GM04504 (cell line): ENCODE data around the gene RASSF8.

Experiments
- DNase-seq: peaks from one replicate; pipeline ENCODE4 v3.0.0-alpha.2; 2012; ENCODE audit warnings: low read depth

The RASSF8 gene

DNA sequence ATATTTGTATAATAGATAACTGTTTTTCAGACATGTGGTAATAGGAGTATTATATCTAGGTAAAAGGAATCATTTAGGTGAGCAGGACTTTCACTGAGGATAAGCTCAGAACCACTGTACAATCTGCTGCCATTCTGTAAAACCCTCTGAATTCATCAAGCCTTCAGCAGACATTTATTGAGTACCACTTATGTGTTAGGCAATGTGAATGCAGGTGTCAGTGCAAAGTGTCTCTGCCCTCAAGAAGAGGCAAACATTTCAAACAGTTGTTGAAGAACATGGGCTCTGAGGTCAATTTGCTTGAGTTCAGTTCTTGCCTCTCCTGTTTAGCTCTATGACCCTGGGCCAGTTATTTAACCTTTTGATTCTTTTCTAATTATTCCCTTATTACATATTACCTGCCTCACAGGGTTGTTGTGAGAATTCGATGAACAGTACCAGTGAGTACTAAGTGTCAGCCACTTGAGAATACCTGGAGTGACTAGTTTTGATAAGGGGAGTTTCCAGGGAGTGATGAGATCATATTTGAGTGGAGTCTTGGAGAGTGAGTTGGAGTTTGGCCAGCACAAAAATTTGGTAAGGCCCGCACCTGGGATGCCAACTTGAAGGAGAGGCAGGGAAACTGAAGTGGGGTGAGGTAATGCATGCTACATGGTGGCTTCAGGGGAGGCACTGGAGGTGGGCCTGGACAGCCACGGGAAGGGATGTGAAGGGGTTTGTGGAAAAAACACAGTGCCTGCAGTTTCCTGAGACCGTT is 33.7 kb downstream of the RASSF8 start:
- DNase-seq = no peak

DNA sequence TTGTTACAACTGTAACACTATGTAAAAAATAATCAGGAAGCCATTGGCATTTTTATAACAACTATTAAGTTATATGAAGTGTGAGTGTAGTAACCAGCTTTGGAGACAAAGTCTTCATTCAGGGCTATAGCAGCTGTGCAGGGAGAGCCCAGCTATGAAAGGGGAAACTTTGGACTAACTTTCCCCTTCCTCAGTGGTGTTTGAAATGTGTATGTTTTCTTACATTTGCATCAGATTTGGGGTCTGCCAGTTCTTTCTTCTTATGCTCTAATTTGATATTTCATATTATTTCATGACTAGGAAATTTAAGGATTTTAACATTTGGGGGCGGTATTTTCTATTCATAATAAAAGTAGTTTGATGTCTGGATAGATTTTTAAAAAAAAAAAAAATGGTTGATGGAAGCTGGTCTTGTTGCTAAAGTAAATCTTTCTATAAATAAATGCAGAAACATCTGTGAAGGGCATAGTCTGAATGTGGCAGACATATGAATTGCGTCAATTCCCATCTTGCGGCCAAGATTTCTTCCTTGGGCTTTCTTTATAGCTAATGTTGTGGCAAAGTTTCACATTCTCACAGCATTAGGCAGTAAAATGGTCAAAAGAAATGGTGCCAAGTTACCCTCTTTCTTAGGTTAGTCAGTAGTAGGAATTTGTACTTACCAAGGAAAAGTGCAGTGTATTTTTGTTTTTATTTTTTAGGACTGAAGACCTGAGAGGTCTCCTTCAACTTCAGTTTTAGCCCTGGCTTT is 35.6 kb downstream of the RASSF8 start:
- peak; percentile 92 for DNase-seq

DNA sequence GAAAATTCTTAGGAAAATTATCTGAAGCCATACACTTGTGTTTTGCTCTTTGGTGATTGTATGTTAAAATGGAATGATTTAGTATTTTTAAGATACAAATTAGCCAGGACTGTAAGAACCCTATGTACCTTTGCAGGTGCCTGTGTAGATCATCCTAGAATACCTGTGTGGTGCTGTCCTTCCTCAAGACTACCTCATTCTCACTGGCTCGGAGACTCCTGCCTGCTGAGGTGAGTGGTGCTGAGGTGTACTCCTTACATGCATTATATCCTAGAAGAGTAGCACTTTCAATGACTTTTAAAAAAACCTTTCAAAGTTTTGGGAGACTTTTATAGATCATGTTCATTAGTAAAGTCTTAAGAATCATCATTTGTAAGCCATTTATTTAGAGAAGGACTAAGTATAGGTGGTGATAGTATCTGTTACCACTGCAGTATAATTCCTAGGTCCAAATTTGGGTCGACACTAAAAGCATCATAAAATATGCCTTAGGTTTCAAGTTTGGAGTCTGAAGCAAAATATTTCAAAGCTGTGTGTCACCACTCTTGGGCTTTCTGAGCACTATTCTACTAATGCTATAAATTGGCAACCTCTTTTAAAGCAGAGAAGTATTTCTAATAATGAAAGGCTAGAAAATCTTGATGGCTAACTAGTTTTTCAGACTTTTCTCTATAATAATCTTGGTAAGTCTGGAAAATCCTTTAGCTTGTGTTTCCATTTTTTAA is 36.6 kb downstream of the RASSF8 start:
- DNase-seq = no peak

- DNase-seq = no peak
These were observed 37.4 kb downstream of the RASSF8 start for GRCh38 chr12:25995906-25996305.

DNA sequence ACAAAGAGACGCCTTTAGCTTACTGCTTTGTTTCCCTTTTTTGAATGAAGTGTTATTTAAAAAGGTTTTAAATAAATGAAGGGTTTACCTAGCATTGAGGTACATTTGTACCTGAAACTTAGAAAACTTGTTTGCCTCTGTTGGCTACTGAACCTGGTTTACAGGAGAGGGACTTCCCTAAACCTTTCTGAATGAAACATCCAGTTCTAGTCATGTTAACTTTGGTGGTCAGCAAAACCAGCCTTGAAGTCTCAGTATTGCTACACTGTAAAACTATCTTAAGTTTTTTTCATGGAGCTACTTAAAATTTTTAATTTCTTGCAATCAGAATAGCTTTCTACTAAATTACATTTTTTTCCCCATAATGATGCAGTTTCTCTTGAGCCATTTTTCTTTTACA is 38.2 kb downstream of the RASSF8 start:
- DNase-seq = no peak

- DNase-seq = peak; percentile 87
These were observed 38.9 kb downstream of the RASSF8 start for GRCh38 chr12:25997201-25997963.

- no peak for DNase-seq
These were observed 42.4 kb downstream of the RASSF8 start for GRCh38 chr12:26000898-26001297.

DNA sequence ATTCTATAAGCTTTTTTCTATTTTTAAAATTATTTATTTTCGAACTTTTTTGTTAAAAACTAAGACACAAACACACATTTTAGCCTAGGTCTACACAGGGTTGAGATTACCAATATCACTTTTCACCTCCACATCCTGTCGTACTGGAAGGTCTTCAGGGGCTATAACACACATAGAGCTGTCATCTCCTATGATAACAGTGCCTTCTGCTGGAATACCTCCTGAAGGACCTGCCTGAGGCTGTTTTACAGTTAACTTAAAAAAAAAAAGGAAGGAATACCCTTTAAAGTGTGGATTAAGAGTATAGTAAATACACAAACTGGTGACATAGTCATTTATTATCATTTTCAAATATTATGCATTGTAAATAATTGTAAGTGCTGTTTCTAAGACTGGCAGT is 43.0 kb downstream of the RASSF8 start:
- no peak for DNase-seq

DNA sequence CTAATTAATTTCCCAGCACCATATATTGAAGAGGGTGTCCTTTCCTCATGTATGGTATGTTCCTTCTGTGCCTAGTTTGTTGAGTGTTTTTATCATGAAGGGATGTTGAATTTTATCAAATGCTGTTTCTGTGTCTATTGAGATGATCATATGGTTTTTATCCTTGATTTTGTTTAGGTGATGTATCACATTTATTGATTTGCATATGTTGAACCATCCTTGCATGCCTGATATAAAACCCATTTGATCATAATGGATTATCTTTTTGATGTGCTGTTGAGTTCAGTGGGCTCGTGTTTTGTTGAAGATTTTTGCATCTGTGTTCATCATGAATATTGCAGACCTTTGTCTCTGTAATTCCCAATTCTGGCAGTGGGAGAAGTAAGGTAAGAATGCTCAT is 44.6 kb downstream of the RASSF8 start:
- DNase-seq = no peak

GRCh38 chr12:26007566-26007965 is 49.1 kb downstream of the RASSF8 start:
- no peak for DNase-seq

- no peak for DNase-seq
These were observed 51.1 kb downstream of the RASSF8 start for GRCh38 chr12:26009593-26009992.

GRCh38 chr12:26010293-26010821 is 51.9 kb downstream of the RASSF8 start:
- no peak for DNase-seq

DNA sequence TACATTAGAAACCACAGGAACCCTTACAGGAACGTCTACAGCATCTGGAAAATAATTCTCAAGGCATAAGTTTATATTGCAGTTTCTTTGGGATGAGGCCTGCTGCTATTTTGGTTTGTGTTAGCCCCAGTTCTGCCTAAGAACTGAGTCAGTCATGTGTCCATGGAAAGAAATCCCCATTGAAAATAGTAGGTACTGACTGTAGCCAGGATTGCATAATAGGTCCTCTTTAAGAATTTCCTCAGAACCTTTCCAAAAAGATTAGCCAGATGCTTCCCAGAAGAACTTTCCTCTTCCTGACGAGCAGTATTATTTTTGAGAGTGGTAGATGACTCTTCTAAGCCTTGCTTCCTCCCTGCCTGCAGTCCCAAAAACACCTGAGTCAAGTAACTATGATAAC is 52.6 kb downstream of the RASSF8 start:
- peak; percentile 72 for DNase-seq

DNA sequence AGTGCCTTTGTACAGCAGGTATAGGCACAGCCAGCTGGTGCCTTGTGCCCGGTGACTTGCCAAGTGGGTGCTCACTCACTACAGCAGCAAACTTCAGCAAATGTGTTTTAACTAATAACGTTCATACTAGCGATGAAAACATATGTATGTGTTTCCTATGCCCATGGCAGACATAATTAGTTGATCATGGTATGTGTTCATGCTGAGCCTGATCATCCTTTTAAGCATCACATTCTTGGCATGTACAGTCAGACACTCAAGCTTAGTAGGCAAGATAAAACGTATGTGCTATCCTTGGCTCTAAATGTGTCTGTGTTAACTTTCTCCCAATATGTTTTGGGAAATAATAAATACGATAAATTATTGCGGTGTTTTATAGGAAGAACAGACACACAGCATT is 55.6 kb downstream of the RASSF8 start:
- no peak for DNase-seq

DNA sequence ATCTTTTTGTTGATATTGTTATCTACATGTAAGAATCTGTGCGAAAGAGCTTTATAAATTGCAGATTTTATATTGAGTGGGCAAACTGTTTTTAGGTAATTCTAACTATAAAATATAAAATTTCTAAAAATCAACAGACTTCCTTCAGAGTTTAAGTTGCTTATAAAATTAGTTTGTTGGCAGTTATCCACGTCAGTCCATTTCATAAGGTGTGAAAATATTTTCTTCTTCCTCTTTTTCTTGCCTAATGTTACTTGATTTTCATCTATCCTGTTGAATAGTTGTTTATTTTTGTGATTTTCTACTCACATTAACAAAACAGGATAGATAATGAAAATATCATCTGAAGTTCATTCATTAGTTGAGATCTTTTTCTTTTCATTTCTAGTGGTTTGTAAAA is 58.0 kb downstream of the RASSF8 start:
- DNase-seq = no peak

DNA sequence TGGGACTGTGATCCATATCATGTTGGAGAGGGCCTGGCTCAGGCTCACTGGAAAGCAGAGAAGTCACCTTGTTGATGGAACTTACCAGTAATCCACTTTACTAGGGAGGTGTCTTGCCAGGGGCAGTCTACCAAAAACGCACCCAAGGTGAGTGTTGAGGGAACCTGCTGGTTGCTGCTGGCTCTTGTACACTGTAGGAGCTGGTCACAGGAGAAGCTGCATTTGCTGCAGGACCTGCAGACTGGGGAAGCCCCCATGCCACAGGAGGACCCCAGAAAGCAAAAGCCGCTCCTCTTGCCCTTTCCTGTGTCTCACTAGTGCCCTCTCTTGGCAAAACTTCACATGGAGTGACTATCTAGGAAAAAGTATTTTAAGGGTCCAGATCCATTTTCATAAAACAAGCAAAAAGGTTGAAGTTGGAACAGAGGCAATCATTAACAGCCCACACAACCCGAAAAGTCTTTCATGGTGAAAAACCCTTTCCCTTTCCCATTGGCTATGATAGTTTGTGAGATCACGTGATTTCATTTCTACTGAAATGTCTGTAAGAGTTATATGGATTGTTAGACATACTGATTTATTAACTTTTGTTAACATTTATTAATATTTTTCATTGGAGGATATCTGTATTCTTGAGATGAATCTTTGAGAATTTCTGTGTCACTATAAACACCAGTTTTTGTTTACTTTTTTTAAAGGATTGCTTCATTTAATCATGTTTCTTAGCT is 59.2 kb downstream of the RASSF8 start:
- no peak for DNase-seq

GRCh38 chr12:26018926-26019325 is 60.4 kb downstream of the RASSF8 start:
- DNase-seq = no peak

GRCh38 chr12:26021534-26021933 is 63.1 kb downstream of the RASSF8 start:
- no peak for DNase-seq

DNA sequence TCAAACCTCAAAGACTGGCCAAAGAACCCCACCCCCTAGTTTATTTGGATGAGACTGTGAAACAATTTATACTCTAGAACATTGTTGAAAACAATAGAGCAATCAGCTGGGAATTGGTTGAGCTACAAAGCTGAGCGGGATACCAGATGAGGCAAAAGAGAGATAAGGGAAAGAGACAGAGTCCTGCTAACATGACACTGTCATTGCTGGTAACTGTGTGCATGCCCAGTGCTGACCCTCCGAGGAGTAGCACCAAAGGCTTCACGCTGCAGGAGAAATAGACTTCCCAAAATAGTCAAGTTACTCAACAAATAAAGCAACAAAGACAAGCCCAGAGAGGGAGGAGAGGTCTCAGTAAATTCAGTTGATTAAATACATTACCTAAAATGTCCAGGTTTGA is 63.6 kb downstream of the RASSF8 start:
- no peak for DNase-seq

DNA sequence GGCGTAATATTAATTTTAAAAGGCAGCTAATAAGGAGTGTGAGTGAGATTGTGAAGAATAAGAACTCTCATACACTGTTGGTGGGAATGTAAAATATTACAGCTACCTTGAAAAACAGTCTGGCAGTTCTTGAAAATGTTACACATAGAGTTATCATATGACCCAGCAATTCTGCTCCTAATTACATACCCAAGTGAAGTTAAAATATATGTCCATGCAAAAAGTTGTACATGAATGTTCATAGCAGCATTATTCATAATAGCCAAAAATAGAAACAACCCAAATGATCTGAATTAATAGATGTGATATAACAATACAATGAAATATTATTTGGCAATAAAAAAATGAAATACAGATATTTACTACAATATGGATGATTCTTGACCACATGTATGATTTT is 68.2 kb downstream of the RASSF8 start:
- no peak for DNase-seq

DNA sequence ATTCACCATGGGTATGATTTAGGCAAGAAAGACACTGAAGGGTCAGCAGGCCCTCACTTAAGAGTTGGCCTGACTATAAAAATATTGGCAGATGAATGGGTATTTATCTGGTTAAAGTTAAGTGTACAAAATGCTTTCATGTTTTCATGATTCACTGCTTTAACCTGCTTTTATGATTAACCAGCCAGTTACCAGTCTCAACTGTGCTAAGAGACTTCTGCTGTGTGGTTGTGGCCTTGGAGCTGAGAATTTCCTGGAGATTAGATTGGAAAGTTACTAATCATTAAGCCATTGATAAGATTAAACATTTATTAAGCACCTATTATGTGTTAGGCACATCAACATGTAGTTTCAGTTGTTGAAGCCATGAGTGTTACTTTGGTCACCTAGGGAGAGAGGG is 68.9 kb downstream of the RASSF8 start:
- DNase-seq = no peak
